Measurements from ENCODE around the gene CACNB4. TPM values are rescaled to one million over a fixed set of nuclear protein-coding genes. Genes with fewer than 3 reads are reported as not detected.
"Not testable (repeated sequence)": the region's sequence is repeated elsewhere in the genome, so short reads cannot be mapped to it uniquely, and the experiment has no call there.

The CACNB4 gene
- total RNA-seq, 3 donors from 2014 or later, result 0.05 to 0.26 (median 0.15) TPM

GRCh38 chr2:152097801-152098495 lies 896 bp downstream of the CACNB4 start:
- H3K4me3 Mint-ChIP-seq, result peak overlapping the region; percentile 70
- H3K27me3 Mint-ChIP-seq (ENCODE audit: low read depth), result peaks cover 52% of the 10 kb centered on the region
- no peaks in the 10 kb centered on the region for H3K9me3 Mint-ChIP-seq
- no peak for DNase-seq
- no peaks in the 10 kb centered on the region for H3K36me3 Mint-ChIP-seq (ENCODE audit: insufficient read depth)
- peak; percentile 36 to 41 for ATAC-seq
- peaks cover 15% of the 10 kb centered on the region for H3K4me1 Mint-ChIP-seq (ENCODE audit: low read depth)

- H3K36me3 Mint-ChIP-seq (ENCODE audit: insufficient read depth), result no peaks in the 10 kb centered on the region
- H3K4me3 Mint-ChIP-seq, result peak overlapping the region; percentile 47
- peaks cover 15% of the 10 kb centered on the region for H3K4me1 Mint-ChIP-seq (ENCODE audit: low read depth)
- ATAC-seq (no peak), DNase-seq (no peak)
- H3K9me3 Mint-ChIP-seq, result no peaks in the 10 kb centered on the region
- H3K27me3 Mint-ChIP-seq (ENCODE audit: low read depth), result peaks cover 48% of the 10 kb centered on the region
Measured at GRCh38 chr2:152097290-152097800, 1.5 kb downstream of the CACNB4 start.

- no peak for ATAC-seq
- Mint-ChIP-seq H3K9me3 (no peaks in the 10 kb centered on the region), H3K4me3 (no peak overlapping the region), H3K36me3 (ENCODE audit: insufficient read depth) (no peaks in the 10 kb centered on the region), H3K4me1 (ENCODE audit: low read depth) (peaks cover 15% of the 10 kb centered on the region), H3K27me3 (ENCODE audit: low read depth) (peaks cover 36% of the 10 kb centered on the region)
- DNase-seq, result no peak
Measured at GRCh38 chr2:152095146-152095545, 3.7 kb downstream of the CACNB4 start.

- Mint-ChIP-seq H3K9me3 (no peaks in the 10 kb centered on the region), H3K36me3 (ENCODE audit: insufficient read depth) (no peaks in the 10 kb centered on the region), H3K4me3 (no peak overlapping the region), H3K4me1 (ENCODE audit: low read depth) (peaks cover 9% of the 10 kb centered on the region), H3K27me3 (ENCODE audit: low read depth) (peaks cover 25% of the 10 kb centered on the region)
- no peak for ATAC-seq
- no peak for DNase-seq
Measured at GRCh38 chr2:152094014-152094413, 4.8 kb downstream of the CACNB4 start.

- no peak for DNase-seq
- H3K36me3 Mint-ChIP-seq (ENCODE audit: insufficient read depth), result no peaks in the 10 kb centered on the region
- H3K4me1 Mint-ChIP-seq (ENCODE audit: low read depth), result peaks cover 9% of the 10 kb centered on the region
- ATAC-seq, result no peak
- H3K4me3 Mint-ChIP-seq, result no peak overlapping the region
- no peaks in the 10 kb centered on the region for H3K9me3 Mint-ChIP-seq
- H3K27me3 Mint-ChIP-seq (ENCODE audit: low read depth), result peaks cover 25% of the 10 kb centered on the region
Measured at GRCh38 chr2:152093464-152093863, 5.4 kb downstream of the CACNB4 start.

- Mint-ChIP-seq H3K4me1 (ENCODE audit: low read depth) (no peaks in the 10 kb centered on the region), H3K4me3 (no peak overlapping the region), H3K27me3 (ENCODE audit: low read depth) (peaks cover 16% of the 10 kb centered on the region), H3K36me3 (ENCODE audit: insufficient read depth) (no peaks in the 10 kb centered on the region), H3K9me3 (no peaks in the 10 kb centered on the region)
- DNase-seq (no peak), ATAC-seq (no peak)
Measured at GRCh38 chr2:152092095-152092494, 6.7 kb downstream of the CACNB4 start.

GRCh38 chr2:152090726-152091125 lies 8.1 kb downstream of the CACNB4 start:
- not testable (repeated sequence) for DNase-seq; H3K36me3 Mint-ChIP-seq (ENCODE audit: insufficient read depth); H3K4me3 Mint-ChIP-seq; H3K4me1 Mint-ChIP-seq (ENCODE audit: low read depth); H3K9me3 Mint-ChIP-seq; ATAC-seq
- peaks cover 11% of the 10 kb centered on the region for H3K27me3 Mint-ChIP-seq (ENCODE audit: low read depth)

GRCh38 chr2:152089238-152089637 lies 9.6 kb downstream of the CACNB4 start:
- H3K27me3 Mint-ChIP-seq (ENCODE audit: low read depth), result peaks cover 8% of the 10 kb centered on the region
- no peaks in the 10 kb centered on the region for H3K4me1 Mint-ChIP-seq (ENCODE audit: low read depth)
- H3K9me3 Mint-ChIP-seq, result no peaks in the 10 kb centered on the region
- DNase-seq (no peak), ATAC-seq (no peak)
- H3K4me3 Mint-ChIP-seq, result no peak overlapping the region
- no peaks in the 10 kb centered on the region for H3K36me3 Mint-ChIP-seq (ENCODE audit: insufficient read depth)

- DNase-seq (no peak), ATAC-seq (no peak)
- Mint-ChIP-seq H3K4me3 (no peak overlapping the region), H3K36me3 (ENCODE audit: insufficient read depth) (no peaks in the 10 kb centered on the region), H3K9me3 (no peaks in the 10 kb centered on the region), H3K27me3 (ENCODE audit: low read depth) (peaks cover 2% of the 10 kb centered on the region), H3K4me1 (ENCODE audit: low read depth) (no peaks in the 10 kb centered on the region)
Measured at GRCh38 chr2:152088006-152088405, 10.8 kb downstream of the CACNB4 start.

GRCh38 chr2:152086231-152086630 lies 12.6 kb downstream of the CACNB4 start:
- H3K4me1 Mint-ChIP-seq (ENCODE audit: low read depth), result no peaks in the 10 kb centered on the region
- ATAC-seq, result no peak
- DNase-seq, result no peak
- peaks cover 2% of the 10 kb centered on the region for H3K27me3 Mint-ChIP-seq (ENCODE audit: low read depth)
- no peaks in the 10 kb centered on the region for H3K36me3 Mint-ChIP-seq (ENCODE audit: insufficient read depth)
- no peaks in the 10 kb centered on the region for H3K9me3 Mint-ChIP-seq
- H3K4me3 Mint-ChIP-seq, result no peak overlapping the region

- ATAC-seq (no peak), DNase-seq (no peak)
- no peaks in the 10 kb centered on the region for H3K36me3 Mint-ChIP-seq (ENCODE audit: insufficient read depth)
- H3K9me3 Mint-ChIP-seq, result peaks cover 5% of the 10 kb centered on the region
- no peaks in the 10 kb centered on the region for H3K4me1 Mint-ChIP-seq (ENCODE audit: low read depth)
- no peak overlapping the region for H3K4me3 Mint-ChIP-seq
- no peaks in the 10 kb centered on the region for H3K27me3 Mint-ChIP-seq (ENCODE audit: low read depth)
Measured at GRCh38 chr2:152084076-152084475, 14.8 kb downstream of the CACNB4 start.

- no peaks in the 10 kb centered on the region for H3K27me3 Mint-ChIP-seq (ENCODE audit: low read depth)
- no peaks in the 10 kb centered on the region for H3K36me3 Mint-ChIP-seq (ENCODE audit: insufficient read depth)
- no peaks in the 10 kb centered on the region for H3K4me1 Mint-ChIP-seq (ENCODE audit: low read depth)
- peaks cover 5% of the 10 kb centered on the region for H3K9me3 Mint-ChIP-seq
- DNase-seq (no peak), ATAC-seq (no peak)
- H3K4me3 Mint-ChIP-seq, result no peak overlapping the region
Measured at GRCh38 chr2:152083202-152083875, 15.5 kb downstream of the CACNB4 start.

- H3K9me3 Mint-ChIP-seq, result peaks cover 5% of the 10 kb centered on the region
- DNase-seq, result no peak
- H3K36me3 Mint-ChIP-seq (ENCODE audit: insufficient read depth), result peaks cover 2% of the 10 kb centered on the region
- no peaks in the 10 kb centered on the region for H3K4me1 Mint-ChIP-seq (ENCODE audit: low read depth)
- no peak for ATAC-seq
- peaks cover 3% of the 10 kb centered on the region for H3K27me3 Mint-ChIP-seq (ENCODE audit: low read depth)
- no peak overlapping the region for H3K4me3 Mint-ChIP-seq
Measured at GRCh38 chr2:152078662-152079061, 20.2 kb downstream of the CACNB4 start.

- Mint-ChIP-seq H3K9me3 (peaks cover 5% of the 10 kb centered on the region), H3K4me1 (ENCODE audit: low read depth) (no peaks in the 10 kb centered on the region), H3K36me3 (ENCODE audit: insufficient read depth) (peaks cover 2% of the 10 kb centered on the region), H3K27me3 (ENCODE audit: low read depth) (peaks cover 3% of the 10 kb centered on the region), H3K4me3 (no peak overlapping the region)
- DNase-seq (no peak), ATAC-seq (no peak)
Measured at GRCh38 chr2:152078023-152078422, 20.8 kb downstream of the CACNB4 start.

- peaks cover 3% of the 10 kb centered on the region for H3K27me3 Mint-ChIP-seq (ENCODE audit: low read depth)
- ATAC-seq (no peak), DNase-seq (no peak)
- H3K4me1 Mint-ChIP-seq (ENCODE audit: low read depth), result no peaks in the 10 kb centered on the region
- H3K4me3 Mint-ChIP-seq, result no peak overlapping the region
- H3K9me3 Mint-ChIP-seq, result peaks cover 1% of the 10 kb centered on the region
- H3K36me3 Mint-ChIP-seq (ENCODE audit: insufficient read depth), result peaks cover 2% of the 10 kb centered on the region
Measured at GRCh38 chr2:152075461-152076050, 23.3 kb downstream of the CACNB4 start.
